Keratinocyte (primary cell): ENCODE data around the gene ITGA2. TPM values are rescaled to one million over a fixed set of nuclear protein-coding genes. Genes with fewer than 3 reads are reported as not detected.
A peak's percentile ranks its signal among the peaks of the same experiment; 100 is the strongest.

Source experiments
- DNase-seq: peaks from one replicate; pipeline ENCODE4 v3.0.0-alpha.2; 2011; ENCODE audit warnings: low read depth, missing footprints, low spot score
- FAIRE-seq: peaks from 2 replicates; lab custom pipeline; 2011; peaks lifted over from hg19 to GRCh38; lab: Jason Lieb, UNC
- H2AFZ ChIP-seq: 2 replicates; pipeline ENCODE4 v1.6.0; 2012; ENCODE audit warnings: low read length, control low read depth, inconsistent platforms; ENCODE audit not compliant: control insufficient read depth
- H3K27ac ChIP-seq: 2 replicates; pipeline ENCODE4 v1.5.1; 2011; ENCODE audit warnings: low read length; ENCODE audit not compliant: control insufficient read depth, insufficient read depth
- H3K27me3 ChIP-seq: 3 replicates; pipeline ENCODE4 v1.6.0; 2011; ENCODE audit warnings: low read length; ENCODE audit not compliant: control insufficient read depth, insufficient read depth; ENCODE audit errors: extremely low read depth
- H3K36me3 ChIP-seq, 2 experiments: 2 replicates in 1 of 2; 3 replicates in 1 of 2; pipeline ENCODE4 v1.5.1; 2011; ENCODE audit warnings: low read length in 2 of 2, mild to moderate bottlenecking in 1 of 2; ENCODE audit not compliant: control insufficient read depth in 2 of 2, insufficient read depth in 2 of 2; ENCODE audit errors: extremely low read depth in 1 of 2
- H3K4me1 ChIP-seq: 3 replicates; pipeline ENCODE4 v1.5.1; 2011; ENCODE audit warnings: low read length; ENCODE audit not compliant: control insufficient read depth, insufficient read depth; ENCODE audit errors: extremely low read depth
- H3K4me2 ChIP-seq: 3 replicates; pipeline ENCODE4 v1.6.0; 2011; ENCODE audit warnings: low read depth, low read length; ENCODE audit not compliant: control insufficient read depth, insufficient read depth; ENCODE audit errors: extremely low read depth
- H3K4me3 ChIP-seq, 3 experiments: fragments of 200-600 bp in 1 of 3; sonication (generic) in 1 of 3; 2 replicates in 2 of 3; 3 replicates in 1 of 3; pipeline ENCODE4 v1.5.1; 2011 to 2016; ENCODE audit warnings: low read length in 3 of 3, mild to moderate bottlenecking in 3 of 3, control low read depth in 2 of 3, inconsistent platforms in 1 of 3, low read depth in 1 of 3, mixed read lengths in 1 of 3, mixed run types in 1 of 3, moderate library complexity in 1 of 3; ENCODE audit not compliant: control insufficient read depth in 2 of 3, insufficient read depth in 2 of 3; ENCODE audit errors: extremely low read depth in 1 of 3
- H3K79me2 ChIP-seq: 2 replicates; pipeline ENCODE4 v1.6.0; 2012; ENCODE audit warnings: low read length; ENCODE audit not compliant: control insufficient read depth, insufficient read depth
- H3K9ac ChIP-seq: 3 replicates; pipeline ENCODE4 v1.6.0; 2011; ENCODE audit warnings: low read length; ENCODE audit not compliant: control insufficient read depth, insufficient read depth; ENCODE audit errors: extremely low read depth
- H3K9me1 ChIP-seq: 3 replicates; pipeline ENCODE4 v1.6.0; 2011; ENCODE audit warnings: low read length; ENCODE audit not compliant: control insufficient read depth, insufficient read depth; ENCODE audit errors: extremely low read depth
- H3K9me3 ChIP-seq: 2 replicates; pipeline ENCODE4 v1.5.1; 2012; ENCODE audit warnings: low read depth, low read length; ENCODE audit not compliant: control insufficient read depth
- H4K20me1 ChIP-seq: 3 replicates; pipeline ENCODE4 v1.6.0; 2011; ENCODE audit warnings: low read length; ENCODE audit not compliant: control insufficient read depth, insufficient read depth; ENCODE audit errors: extremely low read depth
- CTCF ChIP-seq, 3 experiments: IDR thresholded peaks in 1 of 3; conservative IDR thresholded peaks in 1 of 3; optimal IDR thresholded peaks in 1 of 3; 2 replicates in 2 of 3; 3 replicates in 1 of 3; pipeline versions ENCODE3 to v1.5.1; 2011; ENCODE audit warnings: low read length in 3 of 3, mild to moderate bottlenecking in 3 of 3, moderate library complexity in 2 of 3, control low read depth in 1 of 3, inconsistent platforms in 1 of 3; ENCODE audit not compliant: insufficient read depth in 2 of 3; ENCODE audit errors: extremely low read depth in 1 of 3
- EZH2 ChIP-seq: IDR thresholded peaks from one replicate; pipeline ENCODE4 v1.6.1; 2012; ENCODE audit warnings: inconsistent platforms, mild to moderate bottlenecking, low read length, moderate library complexity
- dilution Hi-C: fragments of 300-500 bp; cut with MboI; formaldehyde crosslinking; loops from one replicate; pipeline ENCODE4 v1.7.0; 2020; ENCODE audit warnings: low sequenced_read_pairs; ENCODE audit not compliant: extremely low pct_ligation_motif_present
- polyA plus RNA-seq, 5 experiments: library from polyadenylated mRNA; depleted of rRNA in 3 of 5; stranded (reverse) in 3 of 5; stranded (forward) in 1 of 5; unstranded in 1 of 5; fragments of >200 nt; gene quantifications; 1 replicate in 1 of 5; 2 replicates in 3 of 5; 3 replicates in 1 of 5; pipeline versions ENCODE4 v1.2.1 to v1.2.3, GENCODE V29; 2011 to 2012; ENCODE audit warnings: missing spikeins in 2 of 5, low read depth in 1 of 5, low replicate concordance in 1 of 5

The ITGA2 gene
- polyA plus RNA-seq, 1 donor (not counting 4 experiments of a cell fraction or from before 2014, with no cell fraction given), result 112 TPM

GRCh38 chr5:53109056-53109442, 119.9 kb downstream of the ITGA2 start:
- peaks cover 6% of the 10 kb centered on the region for H3K4me1 ChIP-seq
- no peaks in the 10 kb centered on the region for H3K27me3 ChIP-seq
- peaks cover 1 to 11% of the 10 kb centered on the region in 2 experiments for H3K36me3 ChIP-seq
- H3K9me3 ChIP-seq, result no peaks in the 10 kb centered on the region
- H4K20me1 ChIP-seq, result no peaks in the 10 kb centered on the region
- peak overlapping the region; percentile 82 for H3K9ac ChIP-seq
- H3K27ac ChIP-seq, result peak overlapping the region; percentile 70
- H3K4me3 ChIP-seq, result peak overlapping the region; percentile 68 to 87 (median 78)
- TF ChIP-seq EZH2 (no peak), CTCF (optimal IDR thresholded peaks at IDR 0.05 in 1 of 3, IDR thresholded peaks at IDR 0.05 in 1 of 3, conservative IDR thresholded peaks at IDR 0.05 in 1 of 3; ENCODE audit: extremely low read depth in 1 of 3, insufficient read depth in 2 of 3, low read length in 3 of 3) (no peak)
- H3K4me2 ChIP-seq, result peak overlapping the region; percentile 95
- peak; percentile 34 for FAIRE-seq
- peaks cover 3% of the 10 kb centered on the region for H3K9me1 ChIP-seq
- H2AFZ ChIP-seq, result peak overlapping the region; percentile 28
- dilution Hi-C loops, result no loop called here
- H3K79me2 ChIP-seq, result peaks cover 35% of the 10 kb centered on the region
- no peak for DNase-seq

- Histone ChIP-seq H3K4me2 (peak within 1 kb of the TSS; percentile 95), H3K79me2 (peaks cover 35% of the 10 kb centered on the region), H3K27ac (peak within 1 kb of the TSS; percentile 70), H3K9me1 (peaks cover 3% of the 10 kb centered on the region), H3K4me1 (peaks cover 6% of the 10 kb centered on the region), H3K36me3 (peaks cover 1 to 8% of the 10 kb centered on the region in 2 experiments), H3K27me3 (no peaks in the 10 kb centered on the region), H2AFZ (peak within 1 kb of the TSS; percentile 92), H3K4me3 (peak within 1 kb of the TSS; percentile 68 to 87 (median 78)), H3K9ac (peak within 1 kb of the TSS; percentile 82), H4K20me1 (no peaks in the 10 kb centered on the region), H3K9me3 (no peaks in the 10 kb centered on the region)
- dilution Hi-C loops, result no loop called here
- FAIRE-seq, result peak; percentile 70
- DNase-seq, result peak; percentile 28
- TF ChIP-seq CTCF (optimal IDR thresholded peaks at IDR 0.05 in 1 of 3, IDR thresholded peaks at IDR 0.05 in 1 of 3, conservative IDR thresholded peaks at IDR 0.05 in 1 of 3; ENCODE audit: extremely low read depth in 1 of 3, insufficient read depth in 2 of 3, low read length in 3 of 3), result no peak
- TF ChIP-seq EZH2, result no peak
Observed at GRCh38 chr5:53109443-53110127, 120.4 kb downstream of the ITGA2 start, which contains the start of gene MOCS2. MOCS2 (minus strand) TSS chr5:53109757; CDS start chr5:53107174, 2,583 bp downstream.
